CD4-positive, alpha-beta T cell treated with Interleukin-2 at 100 ng/mL for 4 hours (primary cell): Measurements from ENCODE around the gene CTIF.
A peak's percentile ranks its signal among the peaks of the same experiment; 100 is the strongest.

ENCODE experiments used
- DNase-seq: peaks from one replicate; pipeline ENCODE4 v3.0.0-alpha.2; 2020; ENCODE audit warnings: low spot score

CTIF gene

DNA sequence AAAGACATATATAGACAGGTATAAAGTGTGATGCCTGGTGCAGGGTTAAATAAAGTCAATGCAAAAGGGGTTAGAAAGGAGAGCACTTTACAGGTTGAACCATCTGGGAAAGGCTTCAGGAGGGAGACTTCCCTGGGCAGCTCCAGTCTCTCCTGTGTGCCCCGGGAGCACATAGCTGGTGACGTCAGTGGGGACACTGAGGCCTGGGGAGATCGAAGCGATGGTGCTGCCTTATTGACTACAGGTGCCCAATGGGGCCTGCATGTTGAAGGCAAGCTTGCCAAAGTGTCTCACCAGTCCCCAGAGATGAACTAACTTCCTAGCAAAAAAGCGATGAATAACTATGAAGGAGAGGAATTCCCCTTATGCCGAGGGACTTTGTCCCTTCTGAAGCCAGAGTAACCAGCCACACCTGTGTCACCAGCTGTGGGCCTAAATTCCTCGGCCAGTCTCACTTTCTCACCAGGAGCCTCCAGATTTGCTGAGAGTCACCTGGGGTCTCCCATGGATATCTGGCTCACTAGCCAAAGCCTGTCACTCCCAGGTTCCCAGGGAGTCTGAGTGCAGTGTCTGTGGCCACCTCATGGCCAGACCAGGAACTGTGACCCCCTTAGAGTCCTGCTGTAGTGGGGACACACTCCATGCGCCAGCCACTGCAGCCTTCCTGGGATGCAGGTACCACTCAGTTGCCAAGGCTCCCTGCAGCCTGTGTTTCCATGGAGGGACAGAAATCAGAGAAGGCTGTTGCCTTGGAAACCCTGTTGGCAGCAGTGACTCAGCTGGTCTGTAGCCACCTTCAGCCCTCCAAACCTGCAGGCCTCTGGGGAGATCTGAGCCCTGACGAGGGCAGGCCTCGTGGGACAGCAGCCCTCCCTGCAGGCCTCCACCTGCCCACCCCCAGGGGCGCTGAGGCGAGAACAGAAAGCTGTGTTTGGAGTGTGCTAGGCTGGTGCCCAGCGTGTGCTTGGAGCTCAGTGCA is 128.7 kb downstream of the CTIF start:
- DNase-seq, result no peak

GRCh38 chr18:48668466-48669179 is 129.8 kb downstream of the CTIF start:
- no peak for DNase-seq

GRCh38 chr18:48669180-48669675 is 130.4 kb downstream of the CTIF start:
- DNase-seq, result no peak

DNA sequence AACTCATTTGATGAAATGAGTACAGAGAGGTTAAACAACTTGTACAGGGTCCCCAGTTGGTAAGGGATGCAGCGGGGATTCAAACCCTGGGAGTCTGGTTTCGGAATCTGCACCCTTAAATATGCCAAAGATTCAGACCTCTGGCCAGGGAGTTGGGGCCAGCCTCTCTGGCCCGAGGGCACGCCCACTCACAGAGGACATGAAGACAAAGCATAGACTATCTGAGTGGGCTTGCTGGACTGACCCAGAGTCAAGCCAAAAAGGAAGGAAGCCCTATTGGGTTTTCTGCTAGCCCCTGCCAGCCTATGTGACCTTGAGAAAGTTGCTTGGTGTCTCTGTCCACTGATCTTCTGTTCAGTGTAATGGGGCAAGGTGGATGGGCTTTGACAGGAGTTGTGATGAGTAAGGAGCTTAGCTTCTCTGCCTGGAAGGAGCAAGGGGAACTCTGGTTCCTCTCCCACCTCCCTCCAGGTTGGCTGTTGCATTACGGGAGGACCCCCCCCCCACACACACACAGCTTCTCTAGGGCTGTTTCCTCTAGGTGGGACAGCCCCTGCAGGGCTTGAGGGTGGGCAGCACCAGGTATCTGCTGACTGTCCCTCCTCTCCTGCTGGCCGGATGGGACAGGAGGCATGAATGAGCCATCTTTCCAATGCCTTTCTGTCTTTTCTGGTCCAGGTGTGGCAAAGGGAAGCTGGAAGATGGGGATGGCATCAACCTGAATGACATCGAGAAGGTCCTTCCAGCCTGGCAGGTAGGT is 131.3 kb downstream of the CTIF start:
- DNase-seq, result no peak

GRCh38 chr18:48670751-48671560 is 132.1 kb downstream of the CTIF start:
- DNase-seq, result no peak

DNA sequence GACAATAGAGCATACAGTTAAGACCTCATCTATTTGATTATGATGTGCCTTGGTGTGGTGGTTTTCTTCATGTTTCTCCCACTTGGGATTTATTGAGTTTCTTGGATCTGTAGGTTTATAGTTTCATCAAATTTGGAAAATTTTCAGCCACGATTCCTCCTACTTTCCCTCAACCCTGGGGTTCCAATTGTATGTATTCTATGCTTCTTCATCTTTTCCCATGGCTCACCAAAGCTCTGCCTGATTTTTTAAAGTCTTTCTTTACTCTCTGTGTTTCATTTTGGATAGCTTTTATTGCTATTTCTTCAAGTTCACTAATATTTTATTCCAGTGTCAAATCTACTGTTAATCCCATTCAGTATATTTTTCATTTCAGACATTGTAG is 132.7 kb downstream of the CTIF start:
- no peak for DNase-seq

GRCh38 chr18:48672671-48673340 is 134.0 kb downstream of the CTIF start:
- no peak for DNase-seq

- no peak for DNase-seq
Measured at GRCh38 chr18:48673456-48673852, 134.6 kb downstream of the CTIF start.

DNA sequence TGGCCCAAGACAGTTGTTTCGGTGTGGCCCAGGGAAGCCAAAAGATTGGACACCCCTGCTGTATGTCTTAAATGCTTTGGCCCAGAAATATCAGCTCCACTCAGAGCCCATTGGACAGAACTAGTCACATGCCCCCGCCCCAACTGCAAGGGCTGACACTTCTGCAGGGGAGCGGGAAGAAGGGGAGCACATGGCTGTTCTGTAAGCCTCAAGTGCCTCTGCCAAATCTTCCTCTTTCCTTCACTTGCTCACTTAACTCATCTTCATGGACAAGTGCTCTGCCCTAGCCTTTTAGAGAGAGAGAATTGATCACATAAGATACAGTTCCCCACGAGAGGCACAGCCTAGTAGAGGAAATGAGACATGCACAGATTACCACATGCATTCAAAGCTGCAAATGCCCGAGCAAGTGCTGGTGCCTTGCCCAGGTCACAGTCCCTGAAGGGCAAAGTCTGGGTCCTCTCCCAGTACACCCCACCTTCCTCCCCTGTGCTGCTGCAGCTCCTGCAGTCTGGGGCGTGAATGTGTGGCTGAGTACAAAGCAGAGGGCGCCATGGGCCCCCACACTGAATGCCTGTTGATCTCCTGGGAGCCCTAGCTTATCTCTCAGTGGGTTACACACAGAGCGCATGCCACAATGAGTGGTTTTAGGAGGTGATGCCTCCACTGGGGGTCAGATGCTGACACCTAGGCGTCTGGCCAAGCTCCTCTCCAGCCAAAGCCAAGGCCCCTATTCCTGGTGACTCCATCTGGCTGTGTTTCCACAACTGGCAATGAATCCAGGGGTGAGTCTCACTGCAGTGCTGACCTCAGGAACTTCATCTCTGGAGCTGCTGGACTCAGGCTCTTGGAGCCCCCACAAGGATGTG is 135.3 kb downstream of the CTIF start:
- DNase-seq, result no peak

DNA sequence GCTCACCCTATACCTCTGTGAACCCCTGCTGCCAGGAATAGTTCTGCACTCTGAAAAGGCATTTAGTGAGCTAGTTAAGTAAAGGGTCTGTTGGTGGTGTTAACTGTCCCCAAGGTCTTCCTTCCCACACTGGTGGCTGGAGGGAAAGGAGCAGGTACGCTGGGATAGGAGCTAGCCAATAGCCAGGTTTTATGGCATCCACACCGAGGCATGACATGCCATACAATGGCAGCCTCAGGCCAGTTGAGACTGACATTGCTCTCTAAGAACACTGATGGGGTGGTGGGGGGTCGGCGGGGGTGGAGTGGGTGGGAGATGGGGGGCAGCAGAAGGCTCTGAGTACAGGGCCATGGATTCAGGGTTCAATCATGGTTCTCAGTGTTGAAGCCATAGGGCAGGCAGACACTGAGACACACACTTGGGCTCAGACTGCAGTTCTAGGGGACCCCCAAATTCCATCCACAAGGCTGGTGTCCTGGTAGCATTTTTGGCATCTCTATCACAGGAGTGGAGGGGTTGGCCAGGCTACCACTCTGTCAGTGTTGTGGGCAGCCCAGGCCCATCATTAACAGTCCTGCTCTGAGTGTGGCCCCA is 136.0 kb downstream of the CTIF start:
- DNase-seq, result no peak

DNA sequence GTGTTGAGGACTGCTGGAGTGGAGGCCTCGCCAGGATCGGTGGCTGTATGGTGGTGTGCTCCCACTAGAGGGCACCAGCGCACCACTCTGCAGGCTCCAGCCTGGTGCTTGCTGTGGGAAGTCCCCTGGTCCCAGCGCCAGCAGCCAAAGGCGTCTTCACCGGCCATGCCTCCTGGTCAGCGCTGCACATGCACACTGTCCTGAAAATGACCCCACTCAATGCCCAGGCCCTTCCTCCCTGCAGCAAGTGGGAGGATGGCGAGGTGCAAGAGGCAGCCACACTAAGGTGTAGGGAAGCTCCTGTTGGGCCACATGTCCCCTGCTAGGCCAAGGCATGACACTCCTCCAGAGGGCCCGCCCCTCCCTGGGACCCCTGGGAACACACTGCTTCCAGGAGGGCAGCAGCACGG is 136.5 kb downstream of the CTIF start:
- DNase-seq, result peak; percentile 84

DNA sequence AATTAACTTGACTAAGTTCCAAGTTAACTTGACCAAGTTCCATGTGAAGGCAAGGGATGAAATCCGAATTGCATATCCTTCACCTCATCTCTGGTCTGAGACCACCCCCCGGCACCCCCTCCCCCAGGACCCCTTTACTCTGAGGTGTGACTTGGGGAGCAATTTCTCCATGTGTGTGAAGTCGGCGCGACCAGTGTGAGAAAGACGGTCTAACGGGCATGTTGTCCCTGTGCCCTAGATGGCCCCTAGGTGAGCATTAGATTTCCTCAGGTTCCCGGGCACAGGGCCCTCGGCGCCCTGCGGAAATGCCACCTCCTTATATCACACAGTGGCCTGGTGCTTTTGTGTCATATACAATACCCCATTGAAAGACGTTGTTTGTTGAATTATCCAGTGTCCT is 137.1 kb downstream of the CTIF start:
- DNase-seq, result no peak

DNA sequence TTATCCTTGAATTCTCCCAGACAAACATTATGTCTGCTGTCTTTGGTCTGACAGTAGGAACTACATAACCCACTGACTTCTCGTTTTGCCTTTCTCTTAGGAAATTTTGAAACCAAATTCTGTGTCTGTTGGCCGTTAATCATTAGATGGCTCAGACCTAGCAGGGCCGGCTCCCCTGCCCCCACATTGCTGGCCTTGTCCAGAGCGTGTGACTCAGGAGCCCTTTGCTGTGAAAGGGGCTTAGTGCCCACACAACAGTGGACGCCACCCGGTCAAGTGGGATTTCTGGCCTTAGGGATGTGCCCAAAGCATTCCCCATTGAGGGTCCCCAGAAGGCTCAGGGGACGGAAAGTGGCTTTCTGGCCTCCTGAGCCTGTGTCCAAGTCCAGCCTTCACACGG is 137.5 kb downstream of the CTIF start:
- no peak for DNase-seq

GRCh38 chr18:48676756-48677368 is 138.0 kb downstream of the CTIF start:
- DNase-seq, result peak; percentile 61

DNA sequence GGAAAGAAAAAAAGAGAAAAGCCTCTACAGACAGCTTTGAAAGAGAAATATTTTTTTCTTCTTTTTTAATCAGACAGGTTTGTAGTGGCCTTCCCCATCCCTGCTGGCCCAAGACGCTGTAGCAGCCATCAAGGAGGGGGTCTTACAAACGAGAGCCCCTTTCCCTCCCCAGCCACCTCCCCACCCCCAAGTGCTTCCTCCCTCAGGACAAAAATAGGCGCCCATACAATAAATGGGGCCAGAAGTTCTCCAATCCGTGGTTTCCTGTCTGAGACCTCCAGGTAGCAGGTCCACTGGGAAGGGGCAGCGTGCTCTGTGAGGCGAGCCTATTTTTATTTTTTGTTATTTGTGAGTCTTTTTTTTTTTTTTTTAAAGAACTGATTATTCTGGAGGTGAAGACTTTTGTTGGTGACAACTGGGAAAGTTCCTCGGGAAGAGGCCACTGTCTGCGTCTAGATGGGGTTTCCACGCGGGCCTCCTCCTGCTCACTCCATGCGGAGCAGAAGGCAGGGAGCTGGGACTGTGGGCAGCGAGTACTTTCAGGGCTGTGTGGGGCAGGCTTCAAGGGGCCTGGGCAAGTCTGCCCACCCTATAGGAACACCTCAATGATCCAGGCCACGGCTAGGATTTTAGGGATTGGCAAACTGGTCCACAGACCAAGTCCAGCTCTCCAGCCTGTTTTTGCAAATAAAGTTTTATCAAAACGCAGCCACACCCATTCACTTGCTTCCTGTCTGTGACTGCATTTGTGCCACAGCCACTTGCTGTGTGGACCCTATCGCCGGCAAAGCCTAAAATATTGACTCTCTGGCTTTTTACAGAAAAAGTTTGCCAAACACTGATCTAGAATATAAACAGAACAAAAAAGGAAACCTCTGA is 139.6 kb downstream of the CTIF start:
- DNase-seq, result no peak

GRCh38 chr18:48679236-48679635 is 140.4 kb downstream of the CTIF start:
- DNase-seq, result no peak

GRCh38 chr18:48680339-48681250 is 141.8 kb downstream of the CTIF start:
- no peak for DNase-seq
